SK-N-SH treated with all-trans-retinoic acid at 6 μM for 48 hours (cell line): Measurements from ENCODE around the gene MYO5C.

Experiments
- ARNTL ChIP-seq: fragments of 450-650 bp; formaldehyde crosslinking; IDR thresholded peaks from 2 replicates; pipeline ENCODE4 v1.5.0; 2020; ENCODE audit warnings: low read depth, mild to moderate bottlenecking, moderate library complexity, borderline replicate concordance
- CSRNP3 ChIP-seq: fragments of 250-450 bp; sonication (Bioruptor Pico); IDR thresholded peaks from 2 replicates; pipeline ENCODE4 v1.5.1; 2021; ENCODE audit warnings: mild to moderate bottlenecking, moderate library complexity
- ESRRG ChIP-seq: fragments of 250-450 bp; sonication (Bioruptor Pico); IDR thresholded peaks from 2 replicates; pipeline ENCODE4 v1.6.1; 2021; ENCODE audit warnings: mild to moderate bottlenecking
- RARB ChIP-seq: fragments of 250-450 bp; sonication (Bioruptor Pico); IDR thresholded peaks from 2 replicates; pipeline ENCODE4 v1.8.0; 2021; ENCODE audit warnings: mild to moderate bottlenecking, moderate library complexity
- ZC3H10 ChIP-seq: fragments of 250-450 bp; sonication (Bioruptor Pico); IDR thresholded peaks from 2 replicates; pipeline ENCODE4 v1.5.1; 2021; ENCODE audit warnings: mild to moderate bottlenecking, moderate library complexity
- TF ChIP-seq, protein P1 (sequence below): fragments of 250-450 bp; sonication (Bioruptor Pico); IDR thresholded peaks from 2 replicates; pipeline ENCODE4 v1.5.1; 2020; ENCODE audit warnings: low read depth, mild to moderate bottlenecking, moderate library complexity
- TF ChIP-seq, protein P2 (sequence below): fragments of 250-450 bp; sonication (Bioruptor Pico); IDR thresholded peaks from 2 replicates; pipeline ENCODE4 v1.5.0; 2020; ENCODE audit warnings: mild to moderate bottlenecking, moderate library complexity
- TF ChIP-seq, protein P3 (sequence below): fragments of 250-450 bp; sonication (Bioruptor Pico); IDR thresholded peaks from 2 replicates; pipeline ENCODE4 v1.8.0; 2020; ENCODE audit warnings: mild to moderate bottlenecking, moderate library complexity, borderline replicate concordance

DNA sequence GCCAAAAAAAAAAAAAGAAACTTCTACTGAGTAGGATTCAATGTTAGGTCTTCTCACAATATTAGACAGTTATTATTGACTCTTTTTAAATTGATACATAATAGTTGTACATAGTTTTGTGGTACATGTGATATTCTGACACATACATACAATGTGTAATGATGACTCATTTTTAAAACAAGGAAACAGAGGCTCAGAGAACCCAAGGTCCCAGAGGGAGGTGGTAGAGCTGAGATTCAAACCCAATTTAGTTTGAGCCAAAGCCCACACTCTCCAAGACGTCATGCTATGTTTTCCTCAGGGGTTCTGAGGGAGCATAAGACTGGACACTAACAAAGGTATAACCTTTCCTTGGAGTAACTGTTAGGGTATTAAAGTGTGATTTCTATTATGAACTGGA, 40.6 kb downstream of the MYO5C start:
- no peak for TF ChIP-seq ZC3H10
- no peak for TF ChIP-seq CSRNP3 (CRISPR knock-in tag)
- no peak for TF ChIP-seq RARB
- no peak for TF ChIP-seq ARNTL (CRISPR knock-in tag)
- TF ChIP-seq, protein P1, sequence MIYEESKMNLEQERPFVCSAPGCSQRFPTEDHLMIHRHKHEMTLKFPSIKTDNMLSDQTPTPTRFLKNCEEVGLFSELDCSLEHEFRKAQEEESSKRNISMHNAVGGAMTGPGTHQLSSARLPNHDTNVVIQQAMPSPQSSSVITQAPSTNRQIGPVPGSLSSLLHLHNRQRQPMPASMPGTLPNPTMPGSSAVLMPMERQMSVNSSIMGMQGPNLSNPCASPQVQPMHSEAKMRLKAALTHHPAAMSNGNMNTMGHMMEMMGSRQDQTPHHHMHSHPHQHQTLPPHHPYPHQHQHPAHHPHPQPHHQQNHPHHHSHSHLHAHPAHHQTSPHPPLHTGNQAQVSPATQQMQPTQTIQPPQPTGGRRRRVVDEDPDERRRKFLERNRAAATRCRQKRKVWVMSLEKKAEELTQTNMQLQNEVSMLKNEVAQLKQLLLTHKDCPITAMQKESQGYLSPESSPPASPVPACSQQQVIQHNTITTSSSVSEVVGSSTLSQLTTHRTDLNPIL (CRISPR knock-in tag) = no peak
- TF ChIP-seq, protein P2, sequence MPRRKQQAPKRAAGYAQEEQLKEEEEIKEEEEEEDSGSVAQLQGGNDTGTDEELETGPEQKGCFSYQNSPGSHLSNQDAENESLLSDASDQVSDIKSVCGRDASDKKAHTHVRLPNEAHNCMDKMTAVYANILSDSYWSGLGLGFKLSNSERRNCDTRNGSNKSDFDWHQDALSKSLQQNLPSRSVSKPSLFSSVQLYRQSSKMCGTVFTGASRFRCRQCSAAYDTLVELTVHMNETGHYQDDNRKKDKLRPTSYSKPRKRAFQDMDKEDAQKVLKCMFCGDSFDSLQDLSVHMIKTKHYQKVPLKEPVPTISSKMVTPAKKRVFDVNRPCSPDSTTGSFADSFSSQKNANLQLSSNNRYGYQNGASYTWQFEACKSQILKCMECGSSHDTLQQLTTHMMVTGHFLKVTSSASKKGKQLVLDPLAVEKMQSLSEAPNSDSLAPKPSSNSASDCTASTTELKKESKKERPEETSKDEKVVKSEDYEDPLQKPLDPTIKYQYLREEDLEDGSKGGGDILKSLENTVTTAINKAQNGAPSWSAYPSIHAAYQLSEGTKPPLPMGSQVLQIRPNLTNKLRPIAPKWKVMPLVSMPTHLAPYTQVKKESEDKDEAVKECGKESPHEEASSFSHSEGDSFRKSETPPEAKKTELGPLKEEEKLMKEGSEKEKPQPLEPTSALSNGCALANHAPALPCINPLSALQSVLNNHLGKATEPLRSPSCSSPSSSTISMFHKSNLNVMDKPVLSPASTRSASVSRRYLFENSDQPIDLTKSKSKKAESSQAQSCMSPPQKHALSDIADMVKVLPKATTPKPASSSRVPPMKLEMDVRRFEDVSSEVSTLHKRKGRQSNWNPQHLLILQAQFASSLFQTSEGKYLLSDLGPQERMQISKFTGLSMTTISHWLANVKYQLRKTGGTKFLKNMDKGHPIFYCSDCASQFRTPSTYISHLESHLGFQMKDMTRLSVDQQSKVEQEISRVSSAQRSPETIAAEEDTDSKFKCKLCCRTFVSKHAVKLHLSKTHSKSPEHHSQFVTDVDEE (CRISPR knock-in tag) = no peak
- TF ChIP-seq, protein P3, sequence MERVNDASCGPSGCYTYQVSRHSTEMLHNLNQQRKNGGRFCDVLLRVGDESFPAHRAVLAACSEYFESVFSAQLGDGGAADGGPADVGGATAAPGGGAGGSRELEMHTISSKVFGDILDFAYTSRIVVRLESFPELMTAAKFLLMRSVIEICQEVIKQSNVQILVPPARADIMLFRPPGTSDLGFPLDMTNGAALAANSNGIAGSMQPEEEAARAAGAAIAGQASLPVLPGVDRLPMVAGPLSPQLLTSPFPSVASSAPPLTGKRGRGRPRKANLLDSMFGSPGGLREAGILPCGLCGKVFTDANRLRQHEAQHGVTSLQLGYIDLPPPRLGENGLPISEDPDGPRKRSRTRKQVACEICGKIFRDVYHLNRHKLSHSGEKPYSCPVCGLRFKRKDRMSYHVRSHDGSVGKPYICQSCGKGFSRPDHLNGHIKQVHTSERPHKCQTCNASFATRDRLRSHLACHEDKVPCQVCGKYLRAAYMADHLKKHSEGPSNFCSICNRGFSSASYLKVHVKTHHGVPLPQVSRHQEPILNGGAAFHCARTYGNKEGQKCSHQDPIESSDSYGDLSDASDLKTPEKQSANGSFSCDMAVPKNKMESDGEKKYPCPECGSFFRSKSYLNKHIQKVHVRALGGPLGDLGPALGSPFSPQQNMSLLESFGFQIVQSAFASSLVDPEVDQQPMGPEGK = no peak
- TF ChIP-seq ESRRG (CRISPR knock-in tag) = no peak
